ENCODE data around the gene DCXR.

The DCXR gene

DNA sequence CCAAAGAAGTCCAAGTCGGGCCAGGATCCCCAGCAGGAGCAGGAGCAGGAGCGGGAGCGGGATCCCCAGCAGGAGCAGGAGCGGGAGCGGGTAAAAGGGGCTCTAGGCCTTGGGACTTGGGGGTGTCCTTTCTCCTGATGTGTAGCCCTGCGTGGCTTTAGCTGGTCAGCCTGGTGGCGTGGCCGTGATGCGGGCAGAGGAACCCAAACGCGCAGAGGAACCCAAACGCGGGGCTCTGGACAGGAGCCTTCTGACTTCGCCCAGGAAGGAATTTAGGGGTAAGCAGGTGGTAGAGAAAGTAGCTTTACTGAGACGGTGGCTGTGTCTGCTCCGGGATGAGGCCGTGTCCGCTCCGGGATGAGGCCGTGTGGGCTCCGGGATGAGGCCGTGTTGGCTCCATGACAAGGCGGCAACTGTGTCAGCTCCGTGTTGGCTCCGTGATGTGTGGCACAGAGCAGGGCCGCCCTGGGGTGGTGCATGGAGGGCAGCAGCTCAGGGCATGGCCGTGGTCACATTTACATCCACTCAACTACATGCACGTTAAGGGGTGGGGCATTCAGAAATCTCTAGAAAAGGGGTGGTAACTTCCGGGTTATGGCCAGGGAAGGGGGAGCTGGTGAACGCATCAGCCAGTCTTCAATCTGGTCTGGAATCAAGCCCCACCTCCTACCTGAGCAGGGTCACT lies 40.6 kb downstream of the DCXR start:
- no peak for DNase-seq (ENCODE audit: low spot score)

DNA sequence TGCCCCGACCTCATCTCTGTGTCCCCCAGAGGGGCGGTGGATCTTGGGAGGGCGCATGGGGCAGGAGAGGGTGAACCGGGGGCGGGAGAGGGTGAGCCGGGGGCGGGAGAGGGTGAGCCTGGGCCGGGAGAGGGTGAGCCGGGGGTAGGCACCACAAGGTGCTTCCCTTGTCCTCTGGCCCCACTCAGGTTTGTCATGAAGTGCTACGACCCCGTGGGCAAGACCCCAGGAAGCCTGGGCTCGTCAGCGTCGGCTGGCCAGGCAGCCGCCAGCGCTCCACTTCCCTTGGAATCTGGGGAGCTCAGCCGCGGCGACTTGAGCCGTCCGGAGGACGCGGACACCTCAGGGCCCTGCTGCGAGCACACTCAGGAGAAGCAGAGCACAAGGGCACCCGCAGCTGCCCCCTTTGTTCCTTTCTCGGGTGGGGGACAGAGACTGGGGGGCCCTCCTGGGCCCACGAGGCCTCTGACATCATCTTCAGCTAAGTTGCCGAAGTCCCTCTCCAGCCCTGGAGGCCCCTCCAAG lies 41.2 kb downstream of the DCXR start:
- no peak for DNase-seq (ENCODE audit: low spot score)

DNA sequence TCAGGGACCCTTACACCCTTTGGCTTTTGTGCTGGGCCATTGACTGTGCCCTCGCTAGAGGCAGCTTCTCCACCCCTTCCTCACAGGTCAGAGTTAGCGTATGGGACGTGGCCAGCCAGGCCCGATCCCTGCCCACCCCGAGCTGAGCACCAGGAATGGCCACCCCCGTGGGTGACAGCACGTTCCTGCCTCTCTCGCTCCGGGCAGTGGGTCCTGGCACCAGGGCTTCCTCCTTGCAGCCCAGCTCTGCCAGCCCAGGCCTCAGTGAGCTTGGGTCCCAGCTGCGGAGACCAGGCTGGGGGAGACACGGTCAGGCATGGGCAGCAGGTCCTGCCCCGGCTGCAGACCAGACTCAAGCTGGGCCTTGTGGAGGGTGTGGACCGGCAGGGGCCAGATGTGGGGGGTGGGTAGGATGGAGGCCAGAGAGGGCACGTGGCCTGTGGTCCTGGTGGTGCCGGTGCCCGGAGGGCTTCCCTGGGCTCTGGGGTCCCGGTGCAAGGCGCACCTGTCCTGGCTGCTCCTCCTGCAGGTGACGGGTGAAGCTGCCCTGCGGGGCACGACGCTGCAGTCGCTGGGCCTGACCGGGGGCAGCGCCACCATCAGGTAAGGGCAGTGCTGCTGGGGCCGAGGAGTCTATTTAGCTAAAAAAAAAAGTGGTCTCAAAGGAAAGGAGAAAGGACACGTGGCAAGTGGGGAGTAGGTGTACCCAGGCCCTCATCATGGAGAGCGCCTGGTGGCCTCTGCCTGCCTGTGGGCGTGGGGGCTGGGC lies 41.9 kb downstream of the DCXR start:
- no peak for DNase-seq (ENCODE audit: low spot score)

DNA sequence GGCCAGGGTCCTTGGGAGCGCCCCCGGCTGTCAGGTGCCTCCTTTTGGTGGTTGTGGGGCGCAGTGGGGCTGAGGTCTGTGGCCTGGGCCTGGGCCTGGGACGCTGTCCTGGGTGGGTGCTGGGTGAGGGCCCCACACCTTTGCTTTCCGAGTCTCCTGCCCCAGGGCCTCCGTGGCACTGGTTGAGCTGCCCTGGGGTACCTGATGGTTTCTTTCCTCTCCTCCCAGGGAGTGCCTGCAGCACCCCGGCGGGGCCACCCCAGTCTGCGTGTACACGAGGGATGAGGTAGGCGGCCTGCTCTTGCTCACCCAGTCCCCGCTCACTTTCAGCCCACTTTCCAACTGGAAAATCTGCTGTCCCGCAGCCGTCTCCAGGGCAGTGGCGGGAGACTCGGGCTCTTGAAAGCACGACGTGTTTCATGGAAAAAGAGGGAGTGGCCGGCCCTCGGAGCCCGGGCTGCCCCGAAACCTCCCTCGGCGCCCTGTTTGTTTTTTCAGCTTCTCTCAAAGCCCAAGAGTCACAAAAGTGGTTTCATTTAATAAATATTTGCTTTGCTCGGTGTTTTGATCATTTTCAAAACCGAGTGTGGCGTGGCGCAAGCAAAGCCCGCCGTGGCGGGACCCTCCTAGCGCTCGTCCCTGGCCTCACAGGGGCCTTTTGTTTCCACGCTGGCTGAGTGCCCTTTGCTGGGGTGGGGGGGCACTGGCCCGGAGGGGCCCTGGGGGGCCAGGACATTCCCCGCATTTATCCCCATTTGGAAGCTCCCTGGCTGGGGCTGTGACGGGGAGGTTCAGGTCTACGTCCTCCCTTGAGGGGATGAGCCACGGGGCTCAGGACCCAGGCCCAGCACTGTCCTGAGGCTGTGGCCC lies 42.7 kb downstream of the DCXR start:
- DNase-seq (ENCODE audit: low spot score) = no peak

DNA sequence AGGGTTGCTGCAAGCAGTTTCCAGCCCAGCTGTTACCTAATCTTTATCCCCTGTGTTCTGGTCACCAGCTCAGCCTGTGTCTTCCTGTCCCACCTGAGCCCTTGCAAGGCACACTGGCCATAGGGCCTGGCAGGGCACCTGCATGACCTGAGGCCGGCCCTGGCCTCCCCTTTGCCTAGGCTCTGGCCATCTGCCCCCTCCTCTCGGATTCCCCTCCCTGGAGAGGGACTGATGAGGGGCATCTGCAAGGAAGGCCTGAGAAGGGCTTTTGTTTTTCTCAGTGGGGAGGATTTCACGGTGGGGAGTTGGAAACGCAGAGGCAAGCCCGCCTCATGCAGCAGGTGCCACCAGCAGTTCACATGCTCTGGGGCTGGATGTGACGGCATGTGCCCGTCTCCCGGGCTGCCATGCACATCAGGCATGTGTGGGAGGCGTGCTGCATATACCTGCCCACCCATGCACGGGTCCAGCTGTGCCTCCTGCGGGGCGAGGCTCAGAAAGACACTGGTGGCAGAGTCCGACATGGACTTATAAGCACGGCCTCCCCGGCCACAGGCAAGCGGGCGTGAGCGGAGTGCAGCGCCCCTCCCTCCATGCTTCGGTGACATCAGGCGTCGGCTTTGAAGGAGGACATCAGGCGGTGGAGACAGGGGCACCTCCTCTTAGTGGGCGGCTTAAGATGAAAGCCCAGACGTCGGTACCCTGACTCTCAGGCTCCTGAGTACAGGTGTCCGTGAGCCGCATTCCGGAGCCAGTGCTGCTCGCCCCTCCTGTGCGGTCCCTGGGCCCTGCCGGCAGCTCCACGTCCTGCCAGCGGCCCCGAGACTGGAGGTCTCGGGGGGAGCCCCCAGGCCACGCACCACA lies 43.5 kb downstream of the DCXR start:
- DNase-seq (ENCODE audit: low spot score) = no peak

DNA sequence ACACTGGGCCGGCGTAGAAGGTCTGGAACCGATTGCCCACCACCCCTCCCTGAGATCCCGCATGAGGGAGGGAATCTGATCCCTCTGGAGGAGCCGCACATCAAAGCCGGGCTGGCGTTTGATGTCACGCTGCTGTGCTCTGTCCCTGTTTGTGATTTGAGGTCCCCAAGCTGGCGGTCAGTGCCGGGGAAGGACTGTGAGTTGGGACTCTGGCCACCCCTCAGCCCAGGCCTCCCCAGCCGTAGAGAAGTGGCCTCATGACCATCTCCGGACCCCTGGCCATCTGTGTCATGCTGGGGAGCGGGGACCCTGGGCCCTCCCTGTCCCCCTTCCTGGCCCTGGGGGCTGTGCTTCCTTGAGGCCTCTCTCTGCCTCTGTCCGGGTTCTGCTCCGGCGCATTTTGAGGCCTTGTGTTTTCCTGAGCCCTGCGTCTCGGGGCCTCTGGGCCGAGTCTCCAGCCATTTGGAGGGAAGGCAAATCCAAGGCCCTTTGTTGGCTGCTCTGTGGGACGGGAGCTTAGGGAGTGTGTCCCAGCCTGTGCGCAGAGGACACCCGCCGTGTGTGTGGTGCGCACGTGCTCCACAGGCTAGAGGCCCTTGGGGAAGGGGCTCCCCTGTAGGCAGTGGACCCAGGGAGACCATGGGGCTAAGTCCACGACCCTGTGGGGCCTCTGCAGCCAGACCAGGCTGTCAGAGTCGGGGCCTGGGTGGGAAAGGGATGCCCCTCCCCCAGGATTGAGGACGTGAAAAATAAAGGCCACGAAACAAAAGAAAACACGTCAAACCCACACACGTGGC lies 45.0 kb downstream of the DCXR start:
- DNase-seq (ENCODE audit: low spot score) = no peak

DNA sequence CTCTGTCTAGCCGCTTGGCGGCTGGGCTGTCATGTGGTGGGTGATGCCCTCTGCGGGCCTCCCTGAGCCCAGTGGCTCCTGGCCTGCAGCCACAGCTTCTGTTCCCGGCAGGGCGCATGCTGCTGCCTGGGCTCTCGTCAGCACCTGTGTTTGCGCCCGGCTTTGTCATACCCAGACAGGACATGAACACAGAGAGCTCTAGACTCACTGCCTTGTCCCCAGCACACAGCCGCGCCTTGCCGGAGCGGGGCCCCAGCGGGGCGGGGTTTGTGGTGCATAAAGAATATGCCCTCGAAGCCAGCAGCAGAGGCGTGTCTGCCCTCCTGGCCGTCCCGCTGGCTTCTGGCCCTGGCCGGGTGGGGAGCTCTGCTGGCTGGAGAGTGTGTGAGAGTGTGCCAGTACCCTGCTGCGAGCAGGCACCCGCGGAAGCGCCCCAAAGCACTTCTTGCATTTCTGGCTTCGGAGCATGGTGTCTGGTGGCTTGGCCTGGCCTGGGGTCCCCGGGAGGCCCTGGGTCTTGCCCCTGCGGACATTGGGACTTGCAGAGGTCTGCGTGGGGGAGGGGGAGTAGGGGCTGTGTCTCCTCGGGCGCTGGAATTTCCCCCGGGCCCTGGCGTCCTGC lies 45.7 kb downstream of the DCXR start:
- DNase-seq (ENCODE audit: low spot score) = peak; percentile 86

DNA sequence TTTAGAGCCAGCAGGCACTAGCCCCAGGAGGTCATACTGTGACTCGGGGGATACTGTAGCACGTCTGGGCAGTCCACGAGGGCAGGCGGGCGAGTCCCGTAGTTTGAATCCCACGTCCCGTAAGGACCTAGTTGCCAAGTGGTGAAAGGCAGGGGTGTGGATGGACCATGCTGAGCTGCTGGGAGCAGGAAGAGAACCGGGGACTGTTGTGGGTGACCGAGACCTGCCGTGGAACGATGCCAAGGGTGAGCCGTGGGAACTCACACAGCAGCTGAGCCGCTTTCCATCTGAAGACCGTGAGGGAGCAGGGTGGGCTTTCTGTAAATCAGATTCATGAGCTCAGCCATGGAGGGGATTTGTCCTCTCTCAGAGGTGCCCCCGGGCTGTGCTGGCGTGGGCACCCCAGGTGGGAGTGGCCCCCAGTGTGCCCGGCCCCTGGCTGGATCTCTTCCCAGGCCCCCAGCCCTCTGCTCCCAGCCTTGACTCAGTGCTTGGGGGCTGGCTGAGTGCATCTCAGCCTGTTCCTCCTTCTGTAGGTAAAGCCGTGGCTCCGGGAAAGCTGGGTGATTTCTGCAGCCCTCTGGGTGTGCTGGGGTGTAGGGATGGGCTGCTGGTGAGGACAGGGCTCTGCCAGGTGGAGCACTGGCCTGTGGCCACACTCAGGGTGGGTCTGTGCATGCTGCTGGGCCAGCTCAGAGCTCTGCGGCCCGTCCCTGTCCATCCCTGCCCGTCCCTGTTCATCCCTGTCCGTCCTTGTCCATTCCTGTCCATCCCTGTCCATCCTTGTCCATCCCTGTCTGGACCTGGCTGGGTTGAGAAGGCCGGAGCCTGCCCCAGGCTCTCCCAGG lies 46.4 kb downstream of the DCXR start:
- no peak for DNase-seq (ENCODE audit: low spot score)

DNA sequence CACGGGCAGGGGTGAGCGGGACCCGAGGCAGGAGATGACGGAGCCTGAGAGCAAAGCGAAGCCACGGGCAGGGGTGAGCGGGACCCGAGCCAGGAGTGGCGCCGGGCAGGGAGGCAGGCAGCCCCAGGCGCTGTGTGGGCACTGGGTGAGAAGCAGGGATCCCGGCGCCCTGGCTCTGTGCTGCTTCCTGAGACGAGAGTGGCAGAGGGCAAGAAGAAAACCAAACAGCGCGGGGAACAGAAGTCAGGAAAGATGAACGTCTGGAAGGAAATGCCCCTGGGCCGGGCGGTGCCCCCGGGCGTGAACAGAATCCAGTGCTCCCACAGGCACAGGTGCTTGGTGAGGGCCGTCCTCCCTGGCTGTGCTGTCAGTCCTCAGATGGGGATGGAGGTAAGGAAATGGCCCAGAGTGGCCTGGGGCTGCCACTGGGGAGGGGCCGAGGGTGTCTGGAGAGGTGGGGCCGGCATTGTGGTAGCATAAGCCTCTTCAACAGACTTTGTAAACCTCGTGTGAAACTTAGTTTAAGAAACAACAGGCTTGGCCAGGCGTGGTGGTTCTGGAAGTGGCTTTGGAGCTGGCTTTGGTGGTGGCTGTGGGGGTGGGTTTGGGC lies 50.2 kb downstream of the DCXR start:
- DNase-seq (ENCODE audit: low spot score) = no peak

DNA sequence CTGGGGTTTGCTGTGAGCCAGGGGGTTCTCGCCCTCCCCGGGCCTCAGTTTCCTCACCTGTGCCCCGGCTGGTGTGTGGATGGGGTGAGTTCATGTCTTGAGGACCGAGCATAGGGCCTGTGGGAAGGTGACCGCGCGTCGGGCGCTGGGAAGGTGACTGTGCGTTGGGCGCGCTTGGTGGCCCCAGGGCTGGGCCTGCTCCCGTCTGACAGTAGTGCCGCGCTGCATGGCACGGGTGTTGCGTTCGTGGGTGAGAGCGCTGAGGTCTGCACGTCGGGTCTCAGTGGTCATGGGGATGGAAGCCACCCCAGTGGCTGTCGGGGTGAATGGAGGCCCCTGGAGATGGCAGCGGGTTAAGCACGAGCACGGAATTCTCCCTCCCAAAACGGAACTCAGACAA lies 50.9 kb downstream of the DCXR start:
- DNase-seq (ENCODE audit: low spot score) = no peak
